HG03159 (cell line): ENCODE results near the gene OCIAD2.
"Not testable (repeated sequence)": the region's sequence is repeated elsewhere in the genome, so short reads cannot be mapped to it uniquely, and the experiment has no call there.

Experiments used
- ATAC-seq: cut with Tn5 transposase; IDR thresholded peaks from one replicate; pipeline ENCODE4 v1.9.1; 2021; ENCODE audit warnings: mild to moderate bottlenecking, moderate library complexity; ENCODE audit not compliant: unreplicated experiment

OCIAD2 gene

DNA sequence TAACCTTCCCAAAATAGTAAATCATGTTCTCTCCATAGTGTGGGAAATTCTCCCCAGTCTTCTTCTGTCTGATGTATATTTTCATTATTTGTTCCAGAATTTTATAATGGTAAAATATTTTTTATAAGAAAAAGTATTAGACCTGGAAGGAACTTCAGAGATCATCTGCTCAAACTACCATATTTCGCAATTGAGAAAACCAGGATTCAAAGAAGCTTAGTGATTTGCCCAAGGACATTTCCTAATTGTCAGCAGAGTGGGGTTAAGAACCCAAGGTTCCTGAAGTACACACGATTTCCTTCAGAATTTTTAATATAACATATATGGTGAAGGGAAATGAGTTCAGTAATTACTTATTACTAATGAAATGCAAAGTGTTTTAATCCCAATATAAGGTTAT lies 51.6 kb downstream of the OCIAD2 start:
- ATAC-seq: no peak

DNA sequence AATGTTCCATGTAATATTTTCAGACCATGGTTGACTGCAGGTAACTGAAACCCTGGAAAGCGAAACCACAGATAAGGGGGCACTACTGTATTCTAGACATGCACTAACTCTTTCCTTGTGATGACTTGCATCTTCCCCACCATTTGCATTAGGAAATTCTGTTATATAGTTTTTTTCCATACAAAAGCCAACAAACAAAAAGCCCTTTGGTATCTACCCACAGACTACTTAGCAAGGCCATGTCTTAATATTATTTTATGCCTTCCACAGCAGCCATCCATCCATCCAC lies 52.2 kb downstream of the OCIAD2 start:
- ATAC-seq: no peak

- no peak for ATAC-seq
Observed at GRCh38 chr4:48853604-48854394, 52.8 kb downstream of the OCIAD2 start.

- no peak for ATAC-seq
Observed at GRCh38 chr4:48851651-48852050, 54.9 kb downstream of the OCIAD2 start.

DNA sequence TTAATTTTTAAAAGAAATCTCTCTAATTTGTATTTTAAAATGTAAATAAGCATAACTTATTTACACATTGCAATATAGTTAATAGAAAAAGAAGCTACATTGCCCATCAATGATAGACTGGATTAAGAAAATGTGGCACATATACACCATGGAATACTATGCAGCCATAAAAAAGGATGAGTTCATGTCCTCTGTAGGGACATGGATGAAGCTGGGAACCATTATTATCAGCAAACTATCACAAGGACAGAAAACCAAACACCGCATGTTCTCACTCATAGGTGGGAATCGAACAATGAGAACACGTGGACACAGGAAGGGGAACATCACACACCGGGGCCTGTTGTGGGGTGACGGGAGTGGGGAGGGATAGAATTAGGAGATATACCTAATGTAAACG lies 57.8 kb downstream of the OCIAD2 start:
- ATAC-seq: not testable (repeated sequence)

DNA sequence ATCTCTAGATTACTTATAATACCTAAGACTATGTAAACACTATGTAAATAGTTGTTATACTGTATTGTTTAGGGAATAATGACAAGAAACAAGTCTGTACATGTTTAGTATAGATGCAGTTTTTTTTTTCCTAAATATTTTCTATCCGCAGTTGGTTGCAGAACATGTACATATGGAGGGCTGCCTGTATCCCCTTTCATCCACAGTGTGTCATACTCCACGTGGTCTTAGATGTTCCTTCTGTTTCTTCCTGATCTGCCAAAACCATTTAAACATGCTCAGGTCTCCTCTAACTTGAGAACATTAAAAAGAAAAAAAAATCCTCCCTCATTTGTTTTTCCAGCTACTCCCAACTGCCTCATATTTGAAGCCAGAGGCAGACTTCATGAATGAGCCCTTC lies 61.7 kb downstream of the OCIAD2 start:
- no peak for ATAC-seq

- ATAC-seq: no peak
Observed at GRCh38 chr4:48841045-48841827, 65.3 kb downstream of the OCIAD2 start.

DNA sequence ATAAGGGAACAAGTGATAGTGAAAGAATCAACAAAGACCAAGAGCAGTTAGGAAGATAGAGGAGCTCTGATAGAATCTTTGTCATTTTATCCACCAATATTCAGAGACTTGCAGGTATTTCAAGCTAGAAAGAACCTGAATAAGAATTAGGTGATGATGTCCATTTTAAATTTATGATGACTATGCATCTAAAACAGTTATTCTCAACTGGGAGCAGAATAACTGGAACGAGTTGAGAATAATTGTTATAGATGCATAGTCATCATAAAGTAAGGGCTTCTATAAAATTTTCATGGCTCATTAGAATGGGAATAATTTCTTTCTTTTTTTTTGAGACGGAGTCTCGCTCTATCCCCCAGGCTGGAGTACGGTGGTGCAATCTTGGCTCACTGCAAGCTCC lies 69.9 kb downstream of the OCIAD2 start:
- ATAC-seq: no peak
